ENCODE results near the gene LYPD5.

LYPD5 gene

GRCh38 chr19:43752287-43752875 is 49.9 kb downstream of the LYPD5 start:
- no peak for DNase-seq (ENCODE audit: low read depth in 2 of 2)

- DNase-seq (ENCODE audit: low read depth in 2 of 2) = no peak
Observed at GRCh38 chr19:43751466-43752220, 50.6 kb downstream of the LYPD5 start.

- no peak for DNase-seq (ENCODE audit: low read depth in 2 of 2)
Observed at GRCh38 chr19:43749898-43750297, 52.3 kb downstream of the LYPD5 start.

DNA sequence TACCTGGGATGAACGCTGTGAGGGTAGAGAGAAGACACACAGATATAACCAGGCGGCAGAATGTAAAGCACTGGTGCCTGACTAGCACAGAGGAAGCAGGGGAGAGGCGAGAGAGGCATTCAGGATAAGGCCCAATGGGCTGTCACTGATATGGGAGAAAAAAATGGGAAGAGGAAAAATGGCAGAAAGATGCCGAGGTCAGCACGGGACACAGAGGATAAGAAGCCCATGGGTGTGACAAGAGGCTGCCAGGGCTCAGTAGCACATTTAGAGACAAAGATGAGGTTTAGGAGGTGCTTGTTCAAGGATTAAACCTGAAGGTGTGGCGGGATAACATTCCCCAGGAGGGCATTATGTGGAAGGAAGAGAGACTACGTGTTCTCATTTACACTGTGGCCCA is 53.1 kb downstream of the LYPD5 start:
- DNase-seq (ENCODE audit: low read depth in 2 of 2) = no peak

DNA sequence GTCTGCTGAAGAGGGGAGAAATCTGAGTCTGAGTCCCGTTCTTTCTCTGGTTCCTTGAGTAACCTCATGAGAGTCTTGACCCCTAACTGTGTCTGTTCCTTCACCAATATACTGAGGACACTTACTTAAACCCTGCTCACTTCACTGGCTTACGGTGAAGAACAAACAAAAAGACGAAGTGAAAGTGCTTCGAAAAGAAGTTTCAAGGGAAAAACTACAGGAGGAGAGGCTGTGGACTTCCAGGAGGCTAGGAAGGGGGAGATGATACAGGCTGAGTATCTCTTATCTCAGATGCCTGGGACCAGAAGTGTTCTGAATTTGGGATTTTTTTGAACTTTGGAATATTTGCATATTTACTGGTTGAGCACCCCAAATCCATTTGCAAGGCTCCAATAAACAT is 53.6 kb downstream of the LYPD5 start:
- DNase-seq (ENCODE audit: low read depth in 2 of 2) = no peak

GRCh38 chr19:43748205-43748594 is 54.0 kb downstream of the LYPD5 start:
- no peak for DNase-seq (ENCODE audit: low read depth in 2 of 2)

GRCh38 chr19:43747557-43748204 is 54.6 kb downstream of the LYPD5 start:
- DNase-seq (ENCODE audit: low read depth in 2 of 2) = no peak
